Astrocyte (in vitro differentiated cells and primary cell): ENCODE measurements around the gene CD151. TPM values are rescaled to one million over a fixed set of nuclear protein-coding genes. Genes with fewer than 3 reads are reported as not detected.
A peak's percentile ranks its signal among the peaks of the same experiment; 100 is the strongest.

Source experiments
- DNase-seq: peaks from one replicate; pipeline ENCODE4 v3.0.0-alpha.2; 2010; ENCODE audit warnings: low read depth
- FAIRE-seq: peaks from 2 replicates; lab custom pipeline; 2011; peaks lifted over from hg19 to GRCh38; lab: Jason Lieb, UNC
- H2AFZ ChIP-seq: 2 replicates; pipeline ENCODE4 v1.6.0; 2012; ENCODE audit warnings: low read depth, low read length, inconsistent platforms
- H3K27ac ChIP-seq: 2 replicates; pipeline ENCODE4 v1.5.1; 2011; ENCODE audit warnings: low read depth, low read length, inconsistent platforms
- H3K27me3 ChIP-seq: 2 replicates; pipeline ENCODE4 v1.6.0; 2011; ENCODE audit warnings: low read length, inconsistent platforms; ENCODE audit not compliant: insufficient read depth
- H3K36me3 ChIP-seq: 2 replicates; pipeline ENCODE4 v1.5.1; 2011; ENCODE audit warnings: low read length, inconsistent platforms; ENCODE audit not compliant: insufficient read depth
- H3K4me1 ChIP-seq: 2 replicates; pipeline ENCODE4 v1.5.1; 2011; ENCODE audit warnings: low read length, inconsistent platforms; ENCODE audit not compliant: insufficient read depth
- H3K4me2 ChIP-seq: 2 replicates; pipeline ENCODE4 v1.6.0; 2012; ENCODE audit warnings: low read length, inconsistent platforms
- H3K4me3 ChIP-seq: 2 replicates; pipeline ENCODE4 v1.5.1; 2011; ENCODE audit warnings: low read depth, mild to moderate bottlenecking, low read length, inconsistent platforms; ENCODE audit not compliant: insufficient read depth
- H3K79me2 ChIP-seq: 2 replicates; pipeline ENCODE4 v1.6.0; 2012; ENCODE audit warnings: mild to moderate bottlenecking, low read length, inconsistent platforms; ENCODE audit not compliant: insufficient read depth
- H3K9ac ChIP-seq: 2 replicates; pipeline ENCODE4 v1.6.0; 2012; ENCODE audit warnings: mild to moderate bottlenecking, low read length, inconsistent platforms
- H3K9me3 ChIP-seq: 2 replicates; pipeline ENCODE4 v1.5.1; 2012; ENCODE audit warnings: low read depth, mild to moderate bottlenecking, low read length, inconsistent platforms; ENCODE audit not compliant: insufficient read depth
- H4K20me1 ChIP-seq: 2 replicates; pipeline ENCODE4 v1.6.0; 2012; ENCODE audit warnings: low read length, inconsistent platforms; ENCODE audit not compliant: insufficient read depth
- H3K27ac Mint-ChIP-seq: one replicate; pipeline ENCODE4 v1.8.0; 2021; ENCODE audit warnings: mild to moderate bottlenecking, mixed read lengths; ENCODE audit not compliant: unreplicated experiment
- H3K27me3 Mint-ChIP-seq: one replicate; pipeline ENCODE4 v1.8.0; 2021; ENCODE audit warnings: low read depth, mixed read lengths; ENCODE audit not compliant: unreplicated experiment
- H3K36me3 Mint-ChIP-seq: one replicate; pipeline ENCODE4 v1.8.0; 2021; ENCODE audit warnings: low read depth, mixed read lengths; ENCODE audit not compliant: unreplicated experiment
- H3K4me1 Mint-ChIP-seq: one replicate; pipeline ENCODE4 v1.8.0; 2021; ENCODE audit warnings: low read depth, mixed read lengths; ENCODE audit not compliant: unreplicated experiment
- H3K4me3 Mint-ChIP-seq: one replicate; pipeline ENCODE4 v1.8.0; 2021; ENCODE audit warnings: mild to moderate bottlenecking, moderate library complexity, mixed read lengths; ENCODE audit not compliant: unreplicated experiment
- H3K9me3 Mint-ChIP-seq: one replicate; pipeline ENCODE4 v1.8.0; 2021; ENCODE audit warnings: mild to moderate bottlenecking, mixed read lengths; ENCODE audit not compliant: unreplicated experiment
- CTCF ChIP-seq: IDR thresholded peaks from 2 replicates; pipeline ENCODE4 v1.5.1; 2011; ENCODE audit warnings: low read depth, mild to moderate bottlenecking, inconsistent platforms, low read length, moderate library complexity; ENCODE audit not compliant: insufficient read depth
- EZH2 ChIP-seq: IDR thresholded peaks from 2 replicates; pipeline ENCODE4 v1.6.1; 2012; ENCODE audit warnings: mild to moderate bottlenecking, low read length, inconsistent platforms; ENCODE audit not compliant: insufficient read depth
- total RNA-seq: library from RNA; stranded (reverse); gene quantifications from 2 replicates; pipeline ENCODE4 v1.2.1, GENCODE V29; 2021

Gene CD151
- total RNA-seq, 1 donor from 2014 or later = 421 TPM

- peaks cover 25% of the 10 kb centered on the region for H3K4me1 ChIP-seq
- Mint-ChIP-seq H3K4me1 (peaks cover 18% of the 10 kb centered on the region), H3K27ac (no peak overlapping the region), H3K36me3 (peaks cover 14% of the 10 kb centered on the region), H3K4me3 (no peak overlapping the region), H3K27me3 (no peaks in the 10 kb centered on the region), H3K9me3 (no peaks in the 10 kb centered on the region)
- peaks cover 39% of the 10 kb centered on the region for H3K79me2 ChIP-seq
- DNase-seq (no peak), FAIRE-seq (no peak)
- peaks cover 23% of the 10 kb centered on the region for H3K36me3 ChIP-seq
- H3K9me3 ChIP-seq = no peaks in the 10 kb centered on the region
- H2AFZ ChIP-seq = no peak overlapping the region
- TF ChIP-seq CTCF = no peak
- TF ChIP-seq EZH2 = no peak
- no peak overlapping the region for H3K4me3 ChIP-seq
- no peak overlapping the region for H3K4me2 ChIP-seq
- no peak overlapping the region for H3K27ac ChIP-seq
- no peak overlapping the region for H3K9ac ChIP-seq
- no peaks in the 10 kb centered on the region for H3K27me3 ChIP-seq
- H4K20me1 ChIP-seq = peaks cover 40% of the 10 kb centered on the region
Observed at GRCh38 chr11:815675-816432, 16.9 kb upstream of the CD151 start.

- Histone ChIP-seq H3K36me3 (peaks cover 19% of the 10 kb centered on the region), H3K27ac (no peak overlapping the region), H3K79me2 (peaks cover 39% of the 10 kb centered on the region), H3K4me3 (no peak overlapping the region), H3K4me1 (peaks cover 25% of the 10 kb centered on the region), H3K9ac (no peak overlapping the region), H2AFZ (no peak overlapping the region), H4K20me1 (peaks cover 40% of the 10 kb centered on the region), H3K4me2 (no peak overlapping the region), H3K27me3 (no peaks in the 10 kb centered on the region), H3K9me3 (no peaks in the 10 kb centered on the region)
- Mint-ChIP-seq H3K4me3 (no peak overlapping the region), H3K4me1 (peaks cover 17% of the 10 kb centered on the region), H3K9me3 (no peaks in the 10 kb centered on the region), H3K36me3 (peaks cover 9% of the 10 kb centered on the region), H3K27ac (peak overlapping the region; percentile 41), H3K27me3 (no peaks in the 10 kb centered on the region)
- TF ChIP-seq EZH2 = no peak
- TF ChIP-seq CTCF = no peak
- DNase-seq (no peak), FAIRE-seq (no peak)
Observed at GRCh38 chr11:816433-816779, 16.3 kb upstream of the CD151 start.

GRCh38 chr11:818396-819128 is 14.2 kb upstream of the CD151 start, which contains the start of gene PNPLA2:
TSS of gene PNPLA2 (plus strand) at chr11:818914. CDS start at chr11:819719, 805 bp downstream.
- Histone ChIP-seq H3K36me3 (no peaks in the 10 kb centered on the region), H3K4me2 (peak within 1 kb of the TSS; percentile 98), H2AFZ (peak within 1 kb of the TSS; percentile 73), H4K20me1 (peaks cover 32% of the 10 kb centered on the region), H3K9ac (peak within 1 kb of the TSS; percentile 89), H3K79me2 (peaks cover 29% of the 10 kb centered on the region), H3K4me1 (peaks cover 24% of the 10 kb centered on the region), H3K27me3 (no peaks in the 10 kb centered on the region), H3K27ac (peak within 1 kb of the TSS; percentile 83), H3K9me3 (no peaks in the 10 kb centered on the region), H3K4me3 (peak within 1 kb of the TSS; percentile 76)
- H3K27ac Mint-ChIP-seq = no peak within 1 kb of the TSS
- TF ChIP-seq EZH2 (no peak), CTCF (no peak)
- H3K27me3 Mint-ChIP-seq = no peaks in the 10 kb centered on the region
- H3K4me3 Mint-ChIP-seq = peak within 1 kb of the TSS; percentile 87
- H3K9me3 Mint-ChIP-seq = no peaks in the 10 kb centered on the region
- H3K4me1 Mint-ChIP-seq = peaks cover 5% of the 10 kb centered on the region
- peaks cover 1% of the 10 kb centered on the region for H3K36me3 Mint-ChIP-seq
- DNase-seq (no peak), FAIRE-seq (no peak)
